DND-41 (cell line): Measurements from ENCODE around the gene CLC.

Experiments used
- ATAC-seq: fragments of 200-7000 bp; cut with Tn5 transposase; 3 replicates; pipeline ENCODE4 v1.9.1; 2021; ENCODE audit warnings: low read depth; ENCODE audit not compliant: insufficient read depth
- DNase-seq: peaks from one replicate; pipeline ENCODE4 v3.0.0-alpha.2; 2020
- H2AFZ ChIP-seq: 2 replicates; pipeline ENCODE4 v1.6.0; 2012; ENCODE audit warnings: low read depth, low read length
- H3K27ac ChIP-seq: 2 replicates; pipeline ENCODE4 v1.5.1; 2012; ENCODE audit warnings: low read length, inconsistent platforms
- H3K27me3 ChIP-seq: fragments of 200-600 bp; sonication (generic); 2 replicates; pipeline ENCODE4 v1.6.0; 2012; ENCODE audit warnings: low read length, mild to moderate bottlenecking, inconsistent platforms; ENCODE audit not compliant: insufficient read depth, poor library complexity
- H3K36me3 ChIP-seq: 2 replicates; pipeline ENCODE4 v1.5.1; 2012; ENCODE audit warnings: low read length, inconsistent platforms; ENCODE audit not compliant: insufficient read depth
- H3K4me1 ChIP-seq: 2 replicates; pipeline ENCODE4 v1.5.1; 2012; ENCODE audit warnings: mild to moderate bottlenecking, low read length; ENCODE audit not compliant: insufficient read depth
- H3K4me2 ChIP-seq: 2 replicates; pipeline ENCODE4 v1.6.0; 2012; ENCODE audit warnings: mild to moderate bottlenecking, moderate library complexity, low read length, inconsistent platforms; ENCODE audit not compliant: insufficient read depth
- H3K4me3 ChIP-seq, 2 experiments: fragments of 200-600 bp in 1 of 2; shearing (Covaris generic) in 1 of 2; 2 replicates each; pipeline ENCODE4 v1.5.1; 2012 to 2016; ENCODE audit warnings: inconsistent platforms in 2 of 2, low read length in 2 of 2, mild to moderate bottlenecking in 2 of 2, low read depth in 1 of 2, moderate library complexity in 1 of 2
- H3K79me2 ChIP-seq: 2 replicates; pipeline ENCODE4 v1.6.0; 2012; ENCODE audit warnings: low read length, inconsistent platforms; ENCODE audit not compliant: insufficient read depth
- H3K9ac ChIP-seq: 2 replicates; pipeline ENCODE4 v1.6.0; 2012; ENCODE audit warnings: low read depth, mild to moderate bottlenecking, inconsistent platforms, low read length, moderate library complexity
- H3K9me3 ChIP-seq: 2 replicates; pipeline ENCODE4 v1.5.1; 2012; ENCODE audit warnings: low read length, moderate library complexity, mild to moderate bottlenecking, inconsistent platforms; ENCODE audit not compliant: insufficient read depth, severe bottlenecking
- H4K20me1 ChIP-seq: 2 replicates; pipeline ENCODE4 v1.6.0; 2012; ENCODE audit warnings: low read length; ENCODE audit not compliant: insufficient read depth
- EZH2 ChIP-seq: IDR thresholded peaks from 3 replicates; pipeline ENCODE4 v1.6.1; 2012; ENCODE audit warnings: borderline replicate concordance, low read depth, mild to moderate bottlenecking, moderate library complexity, low read length, inconsistent platforms; ENCODE audit not compliant: severe bottlenecking
- TF ChIP-seq, protein P1 (sequence below): IDR thresholded peaks from 2 replicates; pipeline ENCODE4 v1.5.1; 2012; ENCODE audit warnings: borderline replicate concordance, low read length, moderate library complexity, mild to moderate bottlenecking; ENCODE audit not compliant: poor library complexity, severe bottlenecking; ENCODE audit errors: extremely low read depth

The CLC gene

DNA sequence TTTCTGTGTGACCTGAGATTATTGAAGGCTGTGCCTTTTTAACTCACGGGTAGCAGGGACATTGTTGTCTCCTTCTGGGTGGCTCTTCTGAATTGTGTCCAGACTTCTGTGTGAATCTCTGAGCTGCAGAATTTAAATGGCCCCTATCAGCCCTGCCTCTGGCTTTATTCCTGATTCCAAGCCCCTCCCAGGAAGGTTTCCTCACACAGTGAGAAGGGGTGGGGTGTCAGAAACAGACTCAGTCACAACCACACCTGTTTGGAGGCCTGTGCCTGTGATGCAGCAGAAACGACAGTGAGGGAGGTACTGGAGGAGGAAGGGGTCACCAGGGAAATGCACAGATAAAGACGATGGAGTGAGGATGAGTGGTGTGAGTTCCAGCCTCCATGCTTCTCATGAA, at the start of gene CLC:
TSS of gene CLC (minus strand) at position 139 of the 400 bp plus-strand sequence. CDS start at position 62, 77 bp downstream.
- no peaks in the 10 kb centered on the region for H4K20me1 ChIP-seq
- no peak for ATAC-seq
- no peak within 1 kb of the TSS for H3K4me2 ChIP-seq
- H3K4me3 ChIP-seq, result no peak within 1 kb of the TSS
- no peak for TF ChIP-seq EZH2
- TF ChIP-seq, protein P1, sequence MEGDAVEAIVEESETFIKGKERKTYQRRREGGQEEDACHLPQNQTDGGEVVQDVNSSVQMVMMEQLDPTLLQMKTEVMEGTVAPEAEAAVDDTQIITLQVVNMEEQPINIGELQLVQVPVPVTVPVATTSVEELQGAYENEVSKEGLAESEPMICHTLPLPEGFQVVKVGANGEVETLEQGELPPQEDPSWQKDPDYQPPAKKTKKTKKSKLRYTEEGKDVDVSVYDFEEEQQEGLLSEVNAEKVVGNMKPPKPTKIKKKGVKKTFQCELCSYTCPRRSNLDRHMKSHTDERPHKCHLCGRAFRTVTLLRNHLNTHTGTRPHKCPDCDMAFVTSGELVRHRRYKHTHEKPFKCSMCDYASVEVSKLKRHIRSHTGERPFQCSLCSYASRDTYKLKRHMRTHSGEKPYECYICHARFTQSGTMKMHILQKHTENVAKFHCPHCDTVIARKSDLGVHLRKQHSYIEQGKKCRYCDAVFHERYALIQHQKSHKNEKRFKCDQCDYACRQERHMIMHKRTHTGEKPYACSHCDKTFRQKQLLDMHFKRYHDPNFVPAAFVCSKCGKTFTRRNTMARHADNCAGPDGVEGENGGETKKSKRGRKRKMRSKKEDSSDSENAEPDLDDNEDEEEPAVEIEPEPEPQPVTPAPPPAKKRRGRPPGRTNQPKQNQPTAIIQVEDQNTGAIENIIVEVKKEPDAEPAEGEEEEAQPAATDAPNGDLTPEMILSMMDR, result no peak
- H2AFZ ChIP-seq, result no peak within 1 kb of the TSS
- H3K9ac ChIP-seq, result no peak within 1 kb of the TSS
- H3K4me1 ChIP-seq, result no peaks in the 10 kb centered on the region
- no peaks in the 10 kb centered on the region for H3K79me2 ChIP-seq
- H3K9me3 ChIP-seq, result no peaks in the 10 kb centered on the region
- H3K36me3 ChIP-seq, result no peaks in the 10 kb centered on the region
- DNase-seq, result no peak
- no peak within 1 kb of the TSS for H3K27ac ChIP-seq
- H3K27me3 ChIP-seq, result peaks cover 20% of the 10 kb centered on the region

DNA sequence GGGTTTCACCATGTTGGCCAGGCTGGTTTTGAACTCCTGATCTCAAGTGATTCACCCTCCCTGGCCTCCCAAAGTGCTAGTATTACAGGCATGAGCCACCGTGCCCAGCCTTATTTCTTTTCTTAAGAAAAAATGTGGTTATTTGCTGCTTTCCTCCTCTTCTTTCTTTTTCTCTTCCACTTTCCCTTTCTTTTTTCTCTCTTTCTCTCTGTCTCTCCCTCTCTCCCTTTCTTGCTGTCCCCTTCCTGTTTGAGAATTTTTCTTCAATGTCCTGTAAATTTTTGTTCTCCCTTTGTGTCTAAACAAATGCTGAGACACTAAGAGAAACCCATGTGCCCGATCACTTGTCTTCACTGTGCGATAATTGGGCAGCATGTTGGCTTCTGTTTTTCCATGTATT, 43.1 kb upstream of the CLC start:
- no peak for DNase-seq
- Histone ChIP-seq H4K20me1 (no peaks in the 10 kb centered on the region), H3K4me1 (no peaks in the 10 kb centered on the region), H3K9ac (no peak overlapping the region), H3K27me3 (peaks cover 28% of the 10 kb centered on the region), H3K27ac (no peak overlapping the region), H3K4me2 (no peak overlapping the region), H3K36me3 (no peaks in the 10 kb centered on the region), H3K4me3 (no peak overlapping the region), H3K79me2 (no peaks in the 10 kb centered on the region), H2AFZ (no peak overlapping the region), H3K9me3 (no peaks in the 10 kb centered on the region)
- no peak for ATAC-seq
- TF ChIP-seq, protein P1, result no peak
- no peak for TF ChIP-seq EZH2

DNA sequence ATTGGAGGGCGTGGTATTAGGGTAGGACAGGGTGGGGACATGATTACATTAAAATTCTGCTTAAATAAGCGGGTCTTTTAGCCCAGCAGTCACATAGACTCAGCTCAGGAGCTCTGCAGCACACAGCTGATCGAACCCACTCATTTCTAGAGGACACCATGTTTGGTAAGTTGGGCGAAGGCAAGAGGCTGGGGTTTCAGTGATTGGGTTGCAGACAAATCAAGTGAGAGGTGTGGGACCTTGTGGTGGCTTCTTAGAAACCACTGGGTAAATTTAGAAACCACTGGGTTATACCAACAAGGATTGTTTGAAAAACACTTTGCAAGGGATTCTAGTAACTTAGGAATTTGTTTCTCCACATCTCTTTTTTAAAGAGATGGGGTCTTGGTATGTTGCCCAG, 40.9 kb upstream of the CLC start, which contains the start of gene LEUTX:
TSS of gene LEUTX (plus strand) at position 92 of the 400 bp plus-strand sequence. CDS start at position 159, 67 bp downstream.
- ATAC-seq, result no peak
- Histone ChIP-seq H4K20me1 (no peaks in the 10 kb centered on the region), H3K9me3 (no peaks in the 10 kb centered on the region), H3K9ac (no peak within 1 kb of the TSS), H3K36me3 (no peaks in the 10 kb centered on the region), H3K27me3 (peaks cover 32% of the 10 kb centered on the region), H3K79me2 (no peaks in the 10 kb centered on the region), H3K27ac (no peak within 1 kb of the TSS), H3K4me3 (no peak within 1 kb of the TSS), H3K4me1 (no peaks in the 10 kb centered on the region), H2AFZ (no peak within 1 kb of the TSS), H3K4me2 (no peak within 1 kb of the TSS)
- no peak for DNase-seq
- TF ChIP-seq, protein P1, result no peak
- no peak for TF ChIP-seq EZH2

DNA sequence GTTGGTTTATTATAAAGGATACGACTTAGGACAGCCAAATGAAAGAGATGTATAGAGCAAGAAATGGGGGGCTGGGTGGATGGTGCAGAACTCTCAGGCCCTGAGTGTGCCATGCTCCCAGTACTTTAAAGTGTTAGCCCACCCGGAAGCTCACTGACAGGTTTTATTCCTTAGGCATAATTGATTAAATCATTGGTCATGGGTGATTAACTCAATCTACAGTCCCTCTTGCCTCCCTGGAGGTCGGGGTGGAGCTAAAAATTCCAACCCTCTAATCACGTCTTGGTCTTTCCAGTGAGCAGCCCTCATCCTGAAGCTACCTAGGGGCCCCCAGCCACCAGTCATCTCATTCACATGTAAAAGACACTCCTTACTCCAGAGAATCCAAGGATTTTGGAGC, 31.0 kb upstream of the CLC start:
- ATAC-seq, result no peak
- no peaks in the 10 kb centered on the region for H3K79me2 ChIP-seq
- no peak overlapping the region for H3K4me3 ChIP-seq
- no peaks in the 10 kb centered on the region for H3K4me1 ChIP-seq
- peaks cover 9% of the 10 kb centered on the region for H3K27me3 ChIP-seq
- TF ChIP-seq, protein P1, result no peak
- no peak for TF ChIP-seq EZH2
- peaks cover 5% of the 10 kb centered on the region for H3K9me3 ChIP-seq
- H3K9ac ChIP-seq, result no peak overlapping the region
- no peak for DNase-seq
- H3K36me3 ChIP-seq, result no peaks in the 10 kb centered on the region
- H4K20me1 ChIP-seq, result no peaks in the 10 kb centered on the region
- H3K4me2 ChIP-seq, result no peak overlapping the region
- no peak overlapping the region for H3K27ac ChIP-seq
- H2AFZ ChIP-seq, result no peak overlapping the region
